Measurements from ENCODE around the gene VPS54.
"Not testable (repeated sequence)": the region's sequence is repeated elsewhere in the genome, so short reads cannot be mapped to it uniquely, and the experiment has no call there.

Gene VPS54

DNA sequence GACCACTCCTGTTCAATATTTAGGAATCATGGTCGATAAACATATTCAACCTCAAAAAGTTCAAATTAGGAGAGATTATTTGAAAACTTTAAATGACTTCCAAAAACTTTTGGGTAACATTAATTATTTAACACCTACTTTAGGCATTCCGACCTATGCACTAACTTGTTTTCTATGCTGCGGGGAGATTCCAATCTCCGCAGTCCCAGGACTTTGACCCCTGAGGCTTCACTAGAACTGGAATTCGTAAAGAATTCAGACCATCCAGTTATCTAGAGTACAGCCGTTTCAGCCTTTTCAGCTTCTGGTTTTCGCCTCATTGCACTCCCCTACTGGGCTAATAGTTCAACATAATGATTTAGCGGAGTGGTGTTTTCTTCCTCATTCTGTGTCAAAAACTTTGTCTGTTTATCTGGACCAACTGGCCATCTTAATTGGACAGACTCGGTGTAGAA lies 26.1 kb downstream of the VPS54 start:
- not testable (repeated sequence) for DNase-seq

DNA sequence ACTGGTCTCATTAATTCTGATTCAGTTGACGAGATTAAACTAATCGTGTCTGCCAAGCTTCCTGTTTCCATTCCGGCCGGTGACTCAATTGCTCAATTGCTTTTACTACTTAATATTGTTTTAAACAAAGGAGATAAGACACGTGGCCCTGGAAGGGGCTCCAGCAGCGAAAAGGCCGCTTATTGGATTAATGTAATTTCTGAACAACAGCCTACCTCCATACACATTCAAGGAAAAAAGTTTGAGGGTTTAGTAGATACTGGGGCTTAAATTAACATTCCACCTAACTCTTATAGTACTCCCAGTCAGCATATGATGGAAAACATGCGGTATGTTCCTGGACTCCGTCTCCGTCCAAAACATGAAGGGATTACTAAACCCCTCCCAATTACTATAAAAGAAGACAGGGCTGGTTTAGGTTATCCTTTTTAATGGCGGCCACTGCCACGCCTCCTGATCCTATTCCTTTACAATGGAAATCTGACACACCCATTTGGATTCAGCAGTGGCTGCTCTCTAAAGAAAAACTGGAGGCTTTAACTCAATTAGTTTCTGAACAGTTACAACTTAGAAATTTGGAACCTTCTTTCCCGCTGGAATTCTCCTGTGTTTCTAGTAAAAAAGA lies 27.1 kb downstream of the VPS54 start:
- no peak for DNase-seq

DNA sequence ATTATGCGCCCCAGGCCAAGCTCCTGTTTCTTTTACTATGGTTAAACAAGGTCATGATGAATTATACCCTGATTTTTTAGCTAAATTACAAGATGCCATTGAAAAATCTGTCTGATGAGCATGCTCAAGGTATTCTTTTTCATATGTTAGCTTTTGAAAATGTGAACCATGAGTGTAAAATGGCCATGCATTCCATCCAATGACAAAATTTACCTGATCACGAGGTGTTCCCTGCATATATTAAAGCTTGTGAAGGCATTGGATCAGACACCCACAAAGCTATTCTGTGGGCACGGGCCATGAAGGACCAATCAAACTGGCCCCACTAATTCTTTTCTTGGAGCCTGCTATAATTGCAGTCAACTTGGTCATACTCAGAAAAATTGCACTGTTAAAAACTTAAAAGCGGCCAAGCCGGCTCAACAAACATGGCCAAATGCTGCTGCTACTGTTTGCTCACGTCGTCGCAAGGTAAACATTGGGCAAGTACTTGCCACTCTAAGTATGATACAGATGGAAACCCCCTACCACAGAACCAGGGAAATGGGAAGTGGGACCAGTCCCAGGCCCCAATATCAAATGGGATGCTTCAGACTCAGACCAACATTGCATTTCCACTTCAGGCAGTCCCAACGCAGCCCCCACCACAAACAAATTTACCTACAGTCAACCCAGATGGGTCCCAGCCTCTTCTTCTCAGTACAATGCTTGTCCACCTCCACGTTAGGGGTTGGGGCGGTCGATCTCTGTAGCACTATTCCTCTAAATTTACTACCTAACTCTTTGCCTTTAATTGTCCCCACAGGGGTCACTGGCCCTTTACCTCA lies 27.8 kb downstream of the VPS54 start:
- not testable (repeated sequence) for DNase-seq

DNA sequence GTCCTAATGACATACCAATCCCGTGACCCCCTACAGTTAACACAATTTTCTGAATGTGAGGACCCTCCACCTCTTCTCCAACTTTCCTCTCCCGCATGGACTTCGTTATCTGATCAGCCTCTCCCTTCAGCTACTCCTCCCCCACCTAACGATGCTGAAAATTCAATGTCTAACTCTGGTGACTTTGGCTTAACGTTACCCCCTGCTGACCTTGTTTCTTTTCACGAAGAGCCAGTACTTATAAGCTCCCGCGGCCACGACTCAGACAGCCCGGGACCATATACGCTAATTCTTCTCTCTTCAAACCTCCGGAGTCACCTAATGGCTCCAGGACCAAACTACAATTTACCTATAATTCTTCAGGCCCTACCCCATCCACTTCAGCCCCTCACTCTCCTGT lies 29.2 kb downstream of the VPS54 start:
- DNase-seq: no peak

DNA sequence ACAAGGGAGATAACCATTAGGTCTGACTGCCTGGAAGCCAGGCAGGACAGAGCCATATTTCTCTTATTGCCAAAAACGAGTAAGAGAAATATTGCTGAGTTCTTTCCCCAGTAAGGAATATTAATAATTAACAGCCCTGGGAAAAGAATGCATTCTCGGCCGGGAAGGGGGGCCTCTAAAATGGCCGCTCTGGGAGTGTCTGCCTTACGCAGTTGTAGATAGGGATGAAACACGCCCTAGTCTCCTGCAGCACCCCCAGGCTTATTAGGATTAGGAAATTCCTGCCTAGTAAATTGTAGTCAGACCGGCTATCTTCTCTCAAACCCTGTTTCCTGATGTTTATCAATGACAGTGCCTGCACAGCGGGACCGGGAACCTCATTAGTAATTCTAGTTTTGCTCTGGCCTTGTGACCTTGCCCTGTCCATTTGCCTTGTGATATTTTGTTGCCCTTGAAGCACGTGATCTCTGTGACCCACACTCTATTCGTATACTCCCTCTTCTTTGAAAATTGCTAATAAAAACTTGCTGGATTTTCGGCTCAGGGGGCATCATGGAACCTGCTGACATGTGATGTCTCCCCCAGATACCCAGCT lies 30.3 kb downstream of the VPS54 start:
- not testable (repeated sequence) for DNase-seq

DNA sequence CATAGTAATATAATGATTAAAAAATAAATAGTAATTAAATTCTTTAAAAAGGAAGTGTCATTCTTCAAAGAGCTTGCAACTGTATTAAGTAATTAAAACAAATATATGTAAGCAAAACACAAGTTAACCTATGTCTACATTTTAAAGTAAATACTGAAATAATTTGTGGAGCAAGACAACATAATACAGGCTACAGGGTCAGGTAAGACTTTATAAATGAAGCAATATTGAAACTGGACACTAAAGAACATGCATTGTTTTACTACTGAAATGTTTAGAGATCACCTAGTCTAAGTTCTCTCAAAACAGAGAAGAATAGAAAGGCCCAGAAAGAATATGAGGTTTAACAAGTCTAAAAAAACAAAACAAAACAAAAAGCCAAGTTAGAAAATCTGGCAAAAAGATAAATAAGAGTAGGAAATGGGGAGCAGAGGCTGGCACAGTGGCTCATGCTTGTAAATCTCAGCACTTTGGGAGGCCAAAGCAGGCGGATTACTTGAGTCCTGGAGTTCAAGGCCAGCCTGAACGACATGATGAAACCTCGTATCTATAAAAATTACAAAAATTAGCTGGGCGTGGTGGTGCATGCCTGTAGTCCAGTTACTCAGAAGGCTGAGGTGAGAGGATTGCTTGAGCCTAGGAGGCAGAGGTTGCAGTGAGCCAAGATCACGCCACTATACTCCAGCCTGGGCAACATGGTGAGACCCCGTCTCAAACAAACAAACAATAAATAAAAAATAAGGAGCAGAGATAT lies 34.4 kb downstream of the VPS54 start:
- no peak for DNase-seq

DNA sequence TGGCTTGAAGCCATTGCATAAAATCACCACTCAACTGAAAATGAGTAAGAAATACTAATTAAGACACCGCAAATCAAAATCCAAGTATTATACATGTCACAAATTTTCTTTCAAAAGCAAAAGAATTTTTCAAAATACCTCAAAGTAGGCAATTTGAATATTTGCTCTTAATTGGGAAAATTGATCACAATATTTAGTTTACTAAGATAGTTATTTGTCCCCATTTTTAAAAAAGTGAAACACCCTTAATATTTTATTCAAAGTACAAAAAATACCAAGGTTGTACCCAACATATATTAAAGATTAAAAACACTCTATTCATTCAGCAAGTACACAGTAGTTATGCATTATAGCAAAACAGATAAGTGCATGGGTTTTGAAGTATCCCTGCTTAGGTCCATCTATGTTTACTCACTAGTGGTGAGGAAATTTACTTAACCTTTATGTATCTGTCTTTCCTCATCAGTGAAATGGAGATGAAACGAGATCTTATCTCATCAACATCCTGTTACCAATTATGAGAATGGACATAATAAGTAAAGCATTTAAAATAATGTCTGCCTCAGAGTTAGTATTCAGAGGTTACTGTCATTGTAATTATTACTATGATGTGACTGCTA lies 35.1 kb downstream of the VPS54 start:
- DNase-seq: peak; percentile 34

DNA sequence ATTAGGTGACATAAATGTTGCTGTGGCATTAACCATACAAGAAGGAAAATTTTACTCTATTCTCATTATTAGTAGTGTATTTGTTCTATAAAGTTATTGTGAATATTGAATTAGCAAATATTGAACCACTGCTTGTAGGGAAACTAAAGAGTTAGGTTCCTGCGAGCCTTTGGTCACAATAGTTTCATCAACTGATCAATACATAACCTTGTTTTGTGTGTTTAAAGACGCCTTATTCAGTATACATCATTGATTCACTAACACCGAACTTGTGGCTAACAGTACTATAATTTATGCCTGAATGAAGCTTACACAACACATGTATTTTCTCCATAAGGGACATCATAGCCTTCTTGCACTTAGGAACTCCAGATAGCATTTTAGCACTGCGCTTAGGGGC lies 36.9 kb downstream of the VPS54 start:
- DNase-seq: no peak

DNA sequence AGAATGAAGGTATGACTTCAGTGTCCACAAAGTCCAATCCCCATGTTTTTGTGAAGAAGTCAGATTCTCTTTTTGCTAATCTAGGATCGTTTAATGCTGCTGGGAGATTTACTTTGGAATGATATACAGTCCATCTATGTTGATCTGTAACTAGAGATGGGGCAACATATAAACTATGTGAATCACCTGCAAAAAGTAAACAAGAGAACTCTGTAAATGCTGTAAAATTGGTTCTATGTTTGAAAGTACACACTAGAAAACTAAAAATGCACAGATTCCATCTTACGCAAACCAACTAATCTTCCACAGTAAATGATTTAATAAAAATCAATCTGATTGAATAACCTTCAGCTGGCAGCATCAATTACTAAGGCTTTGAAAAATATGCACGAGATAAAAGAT lies 37.5 kb downstream of the VPS54 start:
- DNase-seq: no peak

DNA sequence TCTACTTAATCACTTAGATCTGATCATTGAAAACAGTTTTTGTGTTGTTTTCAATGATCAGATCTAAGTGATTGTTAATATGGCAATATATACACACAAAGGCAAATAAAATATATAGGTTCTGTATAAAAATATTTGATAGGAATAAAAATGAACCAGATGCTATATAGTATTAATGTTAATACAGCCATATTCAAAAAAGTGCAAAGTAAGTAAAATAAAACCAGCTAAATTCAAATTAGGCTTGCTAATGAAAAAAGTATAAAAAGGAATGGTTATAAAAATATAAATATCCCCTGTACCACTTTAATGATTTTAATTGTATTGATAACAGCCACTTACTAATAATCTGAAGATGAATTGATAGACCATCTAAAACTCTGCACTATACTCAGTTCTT lies 38.4 kb downstream of the VPS54 start:
- no peak for DNase-seq

DNA sequence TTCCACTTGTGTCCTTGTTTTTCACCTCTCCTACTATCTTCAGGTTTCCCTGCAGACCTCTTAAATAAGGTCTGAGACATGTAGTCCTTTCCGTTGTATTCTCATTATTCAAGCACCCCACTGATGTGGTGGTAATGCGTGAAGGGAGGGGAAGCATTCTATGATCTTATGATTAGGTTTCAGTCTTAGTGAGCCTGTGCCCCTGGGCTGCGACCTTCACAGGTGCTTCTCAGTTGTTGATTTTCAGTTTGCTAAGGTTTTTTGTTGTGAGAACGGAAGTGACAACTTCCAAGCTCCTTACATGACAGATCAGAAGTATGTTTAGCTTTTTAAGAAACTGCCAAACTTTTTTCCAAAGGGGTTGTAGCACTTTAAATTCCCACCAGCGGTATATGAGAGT lies 41.3 kb downstream of the VPS54 start:
- DNase-seq: no peak

DNA sequence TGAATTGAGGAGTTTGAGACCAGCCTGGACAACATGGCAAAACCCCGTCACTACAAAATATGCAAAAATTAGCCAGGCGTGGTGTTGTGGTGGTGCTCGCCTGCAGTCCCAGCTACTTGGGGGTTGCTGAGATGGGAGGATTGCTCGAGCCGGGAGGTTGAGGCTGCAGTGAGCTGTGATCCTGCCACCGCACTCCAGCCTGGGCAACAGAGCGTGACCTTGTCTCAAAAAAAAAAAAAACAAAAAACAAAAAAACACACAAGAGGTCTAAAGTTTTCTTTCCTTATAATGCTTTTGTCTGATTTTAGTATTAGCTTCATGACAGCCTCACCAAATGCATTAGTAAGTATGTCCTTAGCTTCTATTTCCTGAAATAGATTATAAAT lies 43.1 kb downstream of the VPS54 start:
- DNase-seq: no peak

DNA sequence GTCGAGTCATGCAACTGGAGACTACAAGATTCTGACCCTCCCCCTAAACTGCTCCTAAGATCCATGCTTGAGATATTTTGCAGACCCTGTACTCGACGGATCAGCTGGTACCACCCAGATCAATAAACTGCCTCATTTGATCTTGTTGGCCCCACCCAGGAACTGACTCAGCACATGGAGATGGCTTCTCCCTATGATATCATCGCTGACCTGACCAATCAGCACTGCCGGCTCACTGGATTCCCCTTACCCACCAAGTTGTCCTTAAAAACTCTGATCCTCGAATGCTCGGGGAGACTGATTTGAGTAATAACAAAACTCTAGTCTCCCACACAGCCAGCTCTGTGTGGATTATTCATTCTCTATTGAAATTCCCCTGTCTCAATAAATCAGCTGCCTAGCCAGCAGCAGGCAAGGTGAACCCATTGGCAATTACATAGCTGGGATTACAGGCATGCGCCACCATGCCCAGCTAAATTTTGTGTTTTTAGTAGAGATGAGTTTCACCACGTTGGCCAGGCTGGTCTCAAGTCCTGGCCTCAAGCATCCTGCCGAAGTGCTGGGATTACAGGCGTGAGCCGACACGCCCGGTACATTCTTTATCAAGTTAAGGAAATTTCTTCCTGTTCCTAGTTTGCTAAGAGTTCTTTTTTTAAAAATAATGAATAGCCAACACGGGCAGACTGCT lies 43.6 kb downstream of the VPS54 start:
- no peak for DNase-seq

DNA sequence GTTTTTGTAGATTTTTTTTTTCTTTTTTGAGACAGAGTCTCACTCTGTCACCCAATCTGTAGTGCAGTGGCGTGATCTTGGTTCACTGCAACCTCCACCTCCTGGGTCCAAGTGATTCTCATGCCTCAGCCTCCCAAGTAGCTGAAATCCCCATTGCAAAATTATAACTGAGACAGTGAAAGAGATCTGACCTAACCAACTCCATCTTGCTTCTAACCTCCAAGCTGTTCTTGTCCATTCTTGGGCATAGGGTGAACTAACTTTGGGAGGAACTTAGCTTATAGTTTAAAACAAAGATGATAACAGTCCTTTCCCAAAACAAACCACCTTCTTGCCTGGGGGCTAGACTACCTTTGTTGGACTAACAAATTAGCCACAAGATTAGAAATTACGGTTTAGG lies 44.2 kb downstream of the VPS54 start:
- DNase-seq: not testable (repeated sequence)

DNA sequence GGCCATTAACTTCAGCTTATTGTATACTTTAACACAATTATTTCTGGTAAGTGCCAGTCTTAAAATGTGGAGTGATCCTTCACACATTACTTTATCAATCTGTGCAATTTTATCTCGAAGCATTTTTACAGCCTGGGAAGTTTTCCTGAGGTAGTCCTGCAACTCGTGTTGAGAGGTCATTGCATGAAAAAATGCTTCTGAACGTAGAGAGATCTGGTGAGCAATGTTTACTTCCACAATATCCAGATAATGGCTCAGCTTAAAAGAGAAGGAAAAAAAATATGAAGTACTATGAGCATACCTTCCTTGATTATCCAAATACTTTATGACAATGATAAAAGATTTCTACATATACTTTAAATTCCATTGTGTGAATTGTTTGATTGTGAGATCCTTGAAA lies 57.0 kb downstream of the VPS54 start:
- DNase-seq: no peak

DNA sequence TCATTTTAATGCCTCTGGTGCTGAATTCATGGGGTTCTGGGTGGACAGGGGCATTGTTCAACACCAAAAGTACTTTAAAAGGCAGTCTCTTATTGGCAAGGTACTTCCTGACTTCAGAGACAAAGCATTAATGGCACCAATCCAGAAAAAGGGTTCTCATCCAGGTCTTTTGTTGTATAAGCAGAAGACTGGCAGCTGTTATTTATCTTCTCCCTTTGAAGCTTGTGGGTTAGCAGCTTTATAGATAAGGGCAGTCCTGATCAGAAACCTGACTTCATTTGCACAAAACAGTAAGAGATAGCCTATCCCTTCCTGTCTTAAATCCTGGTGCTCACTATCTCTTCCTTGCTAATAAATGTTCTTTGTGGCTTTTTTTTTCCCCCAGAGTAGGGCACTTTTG lies 68.8 kb downstream of the VPS54 start:
- DNase-seq: peak; percentile 39

DNA sequence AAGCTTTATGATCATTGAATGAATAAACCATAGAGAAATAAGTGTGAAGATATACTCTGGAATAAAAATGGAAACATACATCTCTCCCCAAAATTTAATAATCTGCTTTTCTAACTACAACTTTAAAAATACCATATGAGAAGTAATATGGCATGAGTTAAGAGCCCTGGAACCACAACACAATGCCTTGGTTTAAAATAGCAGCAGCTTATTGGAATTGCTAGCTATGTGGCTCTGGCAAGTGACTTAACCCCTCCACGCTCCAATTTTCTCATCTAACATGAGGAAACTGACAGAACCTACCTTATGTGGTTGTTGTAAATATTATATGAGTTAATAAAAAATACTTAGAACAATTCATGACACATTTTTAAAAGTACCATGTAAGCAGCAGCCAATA lies 76.4 kb downstream of the VPS54 start:
- DNase-seq: no peak

DNA sequence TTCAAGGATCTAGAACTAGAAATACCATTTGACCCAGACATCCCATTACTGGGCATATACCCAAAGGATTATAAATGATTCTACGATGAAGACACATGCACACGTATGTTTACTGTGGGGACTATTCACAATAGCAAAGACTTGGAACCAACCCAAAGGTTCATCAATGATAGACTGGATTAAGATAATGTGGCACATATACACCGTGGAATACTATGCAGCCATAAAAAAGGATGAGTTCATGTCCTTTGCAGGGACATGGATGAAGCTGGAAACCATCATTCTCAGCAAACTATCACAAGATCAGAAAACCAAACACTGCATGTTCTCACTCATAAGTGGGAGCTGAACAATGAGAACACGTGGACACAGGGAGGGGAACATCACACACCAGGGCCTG lies 87.1 kb downstream of the VPS54 start:
- DNase-seq: not testable (repeated sequence)

DNA sequence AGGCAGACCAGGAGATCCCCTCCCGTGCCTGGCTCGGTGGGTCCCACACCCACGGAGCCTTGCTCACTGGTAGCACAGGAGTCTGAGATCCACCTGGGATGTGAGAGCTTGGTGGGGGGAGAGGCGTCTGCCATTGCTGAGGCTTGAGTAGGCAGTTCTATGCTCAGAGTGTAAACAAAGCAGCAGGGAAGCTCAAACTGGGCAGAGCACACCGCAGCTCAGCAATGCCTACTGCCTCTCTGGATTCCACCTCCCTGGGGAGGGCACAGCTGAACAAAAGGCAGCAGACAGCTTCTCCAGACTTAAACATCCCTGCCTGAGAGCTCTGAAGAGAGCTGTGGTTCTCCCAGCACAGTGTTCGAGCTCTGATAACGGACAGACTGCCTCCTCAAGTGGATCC lies 92.4 kb downstream of the VPS54 start:
- no peak for DNase-seq

DNA sequence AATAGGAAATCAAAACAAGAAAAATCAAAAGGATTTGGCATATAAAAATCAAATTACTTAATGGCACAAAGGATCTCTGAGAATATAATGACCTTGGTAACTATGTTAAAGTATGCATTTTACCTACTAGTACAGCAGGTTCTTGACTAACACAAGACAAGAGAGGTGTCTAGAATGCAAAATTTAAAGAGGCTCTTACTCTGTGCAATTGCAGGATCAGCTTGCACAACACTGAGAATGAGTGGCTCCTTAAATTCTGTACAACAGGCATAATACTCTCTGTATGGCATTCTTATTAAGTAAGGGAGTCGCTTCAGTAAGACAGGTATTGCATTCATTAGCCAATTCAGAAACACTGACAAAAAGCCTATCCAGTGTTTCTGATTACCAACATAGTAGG lies 104.9 kb downstream of the VPS54 start:
- no peak for DNase-seq

DNA sequence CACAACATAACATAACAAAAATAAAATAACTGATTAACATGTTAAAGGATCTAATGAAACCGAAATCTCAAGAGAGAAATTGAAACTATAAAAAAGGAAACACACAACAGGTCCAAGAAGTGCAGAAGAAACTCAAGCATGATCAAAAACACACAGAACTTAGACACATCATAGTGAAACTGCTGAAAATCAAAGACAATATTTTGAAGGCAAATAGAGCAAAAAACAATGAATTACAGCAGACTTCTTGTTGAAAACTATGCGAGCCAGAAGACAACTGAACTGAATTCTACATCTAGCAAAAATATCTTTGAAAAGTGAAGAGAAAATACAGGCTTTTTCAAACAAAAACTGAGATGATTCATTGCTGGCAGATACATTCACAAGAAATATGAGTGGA lies 116.2 kb downstream of the VPS54 start:
- DNase-seq: peak; percentile 24

DNA sequence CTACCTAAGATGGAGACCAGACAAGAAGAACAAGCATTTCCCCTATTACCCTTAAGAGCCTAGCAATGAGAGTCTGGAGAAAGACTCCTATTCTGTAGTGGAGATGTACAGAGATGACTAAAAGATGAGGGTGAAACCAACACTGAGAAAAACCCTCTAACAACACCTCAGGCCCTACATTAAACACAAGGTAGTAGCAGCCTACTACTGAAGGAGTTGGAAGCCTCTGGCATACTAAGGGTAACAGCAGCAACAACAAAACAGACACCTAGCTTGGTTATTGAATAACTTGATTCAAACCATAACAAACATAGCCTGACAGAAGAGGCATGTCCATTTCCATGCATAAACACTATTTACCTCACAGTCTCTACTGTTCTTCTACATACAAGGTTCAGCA lies 117.1 kb downstream of the VPS54 start:
- no peak for DNase-seq
